HG03354 (cell line): ENCODE measurements around the gene PBX3.
A peak's percentile ranks its signal among the peaks of the same experiment; 100 is the strongest.

Experiments
- ATAC-seq: cut with Tn5 transposase; IDR thresholded peaks from one replicate; pipeline ENCODE4 v1.9.1; 2021; ENCODE audit warnings: mild to moderate bottlenecking; ENCODE audit not compliant: unreplicated experiment, poor library complexity, severe bottlenecking

PBX3 gene

GRCh38 chr9:125850106-125850632 is 103.0 kb downstream of the PBX3 start:
- ATAC-seq, result no peak

DNA sequence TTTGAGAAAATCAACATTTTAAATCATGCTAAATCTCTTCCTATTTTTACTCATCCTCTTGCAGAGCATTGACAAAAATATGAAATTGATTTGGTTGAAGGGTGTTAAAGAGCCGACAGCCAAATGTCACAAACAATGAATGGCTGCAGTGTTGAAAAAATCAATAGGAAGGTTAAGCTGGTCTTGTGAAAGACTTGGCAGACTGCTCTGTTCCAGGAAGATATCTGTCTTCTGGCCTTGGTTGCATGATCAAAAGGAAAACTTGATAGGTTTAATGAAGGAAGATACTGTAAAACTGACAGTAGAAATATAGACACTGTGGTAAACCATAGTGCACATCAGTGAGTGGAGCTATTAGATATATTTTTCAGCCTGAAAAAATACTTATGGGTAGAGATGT is 103.6 kb downstream of the PBX3 start:
- no peak for ATAC-seq

- no peak for ATAC-seq
These were observed 104.8 kb downstream of the PBX3 start for GRCh38 chr9:125851979-125852378.

GRCh38 chr9:125852386-125852785 is 105.2 kb downstream of the PBX3 start:
- ATAC-seq, result no peak

DNA sequence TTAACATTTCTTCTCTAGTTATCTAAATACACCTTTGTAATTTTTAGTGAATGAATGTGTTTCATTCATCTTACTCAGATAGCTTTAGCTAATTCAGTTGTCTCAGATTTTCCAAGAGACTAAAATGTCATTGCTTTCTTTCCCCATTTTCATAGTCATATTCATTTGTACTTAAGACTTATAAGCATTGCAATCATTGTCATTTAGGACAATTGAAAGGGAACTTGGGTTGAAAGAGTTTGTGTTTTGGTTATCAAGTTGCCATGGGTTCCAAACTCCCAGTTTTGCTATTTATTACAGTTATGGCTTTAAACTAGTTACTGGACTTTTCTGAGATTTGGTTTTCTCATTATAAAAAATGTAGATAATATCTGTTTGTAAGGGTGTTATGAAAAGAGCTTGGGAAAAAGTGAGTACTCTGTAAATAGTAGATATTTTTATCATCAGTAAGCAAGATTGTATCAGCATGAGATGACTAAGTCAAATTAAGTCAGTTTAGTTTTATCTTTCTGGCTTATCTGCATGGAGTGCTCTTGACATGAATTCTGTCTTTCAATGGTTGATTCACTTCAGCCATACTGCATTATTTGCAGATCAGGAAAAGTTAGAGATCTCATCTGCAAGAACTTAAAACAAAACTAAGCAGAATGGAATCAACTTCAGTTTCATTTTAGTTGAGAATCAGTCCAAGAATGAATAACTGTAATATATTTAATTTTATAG is 107.5 kb downstream of the PBX3 start:
- no peak for ATAC-seq

- no peak for ATAC-seq
These were observed 109.2 kb downstream of the PBX3 start for GRCh38 chr9:125856331-125856730.

GRCh38 chr9:125861405-125862058 is 114.4 kb downstream of the PBX3 start:
- no peak for ATAC-seq

- ATAC-seq, result no peak
These were observed 116.8 kb downstream of the PBX3 start for GRCh38 chr9:125863923-125864322.

DNA sequence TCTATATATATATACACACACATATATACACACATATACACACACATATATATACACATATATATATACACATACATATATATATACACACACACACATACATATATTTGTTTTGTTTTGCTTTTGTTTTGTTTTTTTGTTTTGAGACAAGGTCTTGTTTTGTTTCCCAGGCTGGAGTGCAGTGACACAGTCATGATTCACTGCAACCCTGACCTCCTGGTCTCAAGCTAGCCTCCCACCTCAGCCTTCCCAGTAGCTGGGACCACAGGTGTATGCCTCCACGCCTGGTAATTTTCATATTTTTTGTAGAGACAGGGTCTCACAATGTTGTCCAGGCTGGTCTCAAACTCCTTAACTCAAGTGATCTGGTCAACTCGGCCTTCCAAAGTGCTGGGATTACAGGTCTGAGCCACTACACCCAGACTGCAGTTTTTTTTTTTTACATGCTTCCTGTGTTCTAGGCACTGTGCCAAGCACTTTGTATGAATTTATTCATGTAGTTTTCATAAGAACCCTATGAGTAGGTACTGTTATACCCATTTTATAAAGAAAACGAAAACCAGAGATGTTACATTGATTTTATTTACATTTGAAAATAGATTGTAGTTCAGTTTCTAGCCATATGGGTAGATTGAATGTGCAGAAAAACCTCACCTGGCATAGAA is 120.7 kb downstream of the PBX3 start:
- ATAC-seq, result no peak

- ATAC-seq, result no peak
These were observed 131.0 kb downstream of the PBX3 start for GRCh38 chr9:125878164-125878631.

GRCh38 chr9:125881042-125881441 is 133.9 kb downstream of the PBX3 start:
- no peak for ATAC-seq

GRCh38 chr9:125883565-125884217 is 136.5 kb downstream of the PBX3 start:
- ATAC-seq, result no peak

DNA sequence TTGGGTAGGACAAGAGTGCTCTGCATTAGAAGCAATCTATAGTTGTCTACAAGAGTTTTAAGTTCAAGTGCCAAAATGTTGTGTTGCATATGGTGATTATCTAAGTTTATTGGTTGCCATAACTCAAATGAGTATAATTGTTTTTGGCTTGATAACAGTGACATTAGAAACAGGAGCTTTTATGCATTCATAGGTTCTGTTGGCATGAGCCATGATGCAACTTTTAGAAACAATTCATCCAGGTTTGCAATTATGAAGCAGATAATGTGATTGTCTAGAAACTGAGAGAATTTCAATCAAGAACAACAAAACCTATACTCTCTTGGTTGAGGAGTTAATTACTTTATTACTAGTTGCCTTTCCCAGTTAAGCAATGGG is 137.0 kb downstream of the PBX3 start:
- ATAC-seq, result no peak

- ATAC-seq, result no peak
These were observed 138.3 kb downstream of the PBX3 start for GRCh38 chr9:125885405-125886034.

GRCh38 chr9:125886365-125886764 is 139.2 kb downstream of the PBX3 start:
- no peak for ATAC-seq

DNA sequence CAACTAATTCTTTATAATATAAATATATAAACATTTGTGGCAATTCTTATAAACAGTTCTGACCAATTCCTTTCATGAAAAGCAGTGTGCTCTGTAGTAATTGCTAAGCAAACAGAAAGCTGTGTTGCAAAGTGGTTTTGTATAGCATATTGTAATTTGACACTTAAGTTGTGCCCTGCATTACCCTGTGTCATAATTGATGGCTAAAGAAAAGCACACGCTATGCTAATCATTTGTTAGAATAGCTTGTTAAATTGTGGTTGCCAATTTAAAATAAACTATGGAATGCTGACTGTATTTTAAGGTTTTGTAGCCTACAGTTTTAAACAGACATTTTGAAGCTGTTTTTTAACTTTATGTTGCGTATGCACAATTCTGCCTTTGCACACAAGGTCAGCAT is 140.0 kb downstream of the PBX3 start:
- no peak for ATAC-seq

DNA sequence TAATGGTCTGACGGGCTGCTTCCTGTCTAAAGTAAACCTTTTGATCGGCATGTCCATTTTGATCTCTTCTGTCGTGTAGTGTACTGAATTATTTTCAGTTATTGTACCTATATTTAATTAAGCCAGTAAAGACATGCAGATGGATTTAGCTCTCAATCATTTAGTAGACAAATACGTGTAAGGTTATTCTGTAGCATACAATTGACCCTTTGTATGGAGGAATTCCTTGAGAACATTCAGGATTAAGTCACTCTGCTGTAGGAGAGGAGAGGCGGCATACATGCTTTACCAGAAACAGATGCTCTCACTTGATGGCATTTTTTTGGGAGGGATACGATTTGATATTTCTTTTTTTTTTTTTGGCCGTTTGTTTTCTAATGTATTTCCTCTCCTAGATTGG is 141.0 kb downstream of the PBX3 start:
- no peak for ATAC-seq

DNA sequence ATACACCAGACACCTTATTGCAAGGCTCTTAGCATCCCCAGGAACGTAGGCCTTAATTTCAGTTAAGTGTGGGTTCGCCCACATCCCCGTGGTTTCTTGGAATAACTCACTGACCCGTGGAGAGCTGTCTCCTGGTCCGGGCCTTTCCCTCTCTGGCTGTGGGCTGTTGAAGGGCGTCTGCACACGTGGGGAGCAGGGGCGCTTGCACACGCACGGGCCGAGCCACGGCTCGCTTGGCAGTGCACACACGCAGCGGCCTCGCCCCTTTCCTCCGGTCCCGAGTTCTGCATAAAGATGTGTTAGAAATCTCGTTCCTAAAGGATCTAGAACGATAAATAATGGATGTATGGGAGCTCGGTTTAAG is 141.9 kb downstream of the PBX3 start:
- peak; percentile 41 for ATAC-seq

DNA sequence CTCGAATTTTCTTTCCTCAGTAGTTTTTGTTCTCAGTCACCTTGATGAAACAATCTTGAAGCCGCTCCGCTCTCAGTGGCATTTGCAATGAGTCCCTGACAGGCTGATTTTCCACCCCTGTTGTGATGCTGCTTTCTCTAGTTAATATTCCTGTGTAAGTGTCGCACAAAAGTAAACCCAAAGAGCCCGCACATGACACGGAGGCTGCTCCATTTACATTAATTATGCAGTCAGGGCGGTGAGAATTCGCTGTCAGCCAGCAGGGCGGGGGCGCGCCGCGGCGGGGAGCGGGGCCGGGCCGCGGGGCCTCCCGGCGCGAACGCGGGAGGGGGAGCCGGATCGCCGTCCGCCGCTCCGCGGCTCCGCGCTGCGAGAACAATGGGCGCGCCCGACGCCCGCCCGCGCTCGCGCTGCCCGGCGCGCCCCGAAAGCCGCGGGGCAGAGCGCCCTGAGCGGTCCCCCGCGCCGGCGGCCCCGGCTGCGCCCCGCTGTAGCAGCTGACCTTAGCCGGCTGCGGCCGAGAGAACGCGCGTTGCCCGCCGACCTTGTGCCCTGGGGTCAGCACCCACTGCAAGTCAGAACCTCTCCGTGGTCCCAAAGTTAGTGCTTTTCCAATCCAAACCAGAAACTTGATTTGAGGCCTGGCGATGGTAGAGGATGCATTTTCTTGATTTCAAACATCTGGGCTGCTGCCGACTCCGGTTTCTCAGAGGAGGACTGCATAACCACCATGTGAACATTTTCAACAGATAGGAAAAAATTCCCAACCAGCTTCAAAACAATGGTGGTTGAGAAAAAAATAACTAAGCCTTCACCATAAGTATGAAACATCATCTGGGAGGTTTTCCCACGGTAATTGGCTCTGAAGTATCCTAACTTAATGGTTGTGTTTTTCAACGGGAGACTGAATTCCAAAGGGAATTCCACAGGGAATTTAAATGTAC is 142.6 kb downstream of the PBX3 start:
- peak; percentile 77 for ATAC-seq
